ENCODE measurements around the gene EXOC4.

Gene EXOC4

DNA sequence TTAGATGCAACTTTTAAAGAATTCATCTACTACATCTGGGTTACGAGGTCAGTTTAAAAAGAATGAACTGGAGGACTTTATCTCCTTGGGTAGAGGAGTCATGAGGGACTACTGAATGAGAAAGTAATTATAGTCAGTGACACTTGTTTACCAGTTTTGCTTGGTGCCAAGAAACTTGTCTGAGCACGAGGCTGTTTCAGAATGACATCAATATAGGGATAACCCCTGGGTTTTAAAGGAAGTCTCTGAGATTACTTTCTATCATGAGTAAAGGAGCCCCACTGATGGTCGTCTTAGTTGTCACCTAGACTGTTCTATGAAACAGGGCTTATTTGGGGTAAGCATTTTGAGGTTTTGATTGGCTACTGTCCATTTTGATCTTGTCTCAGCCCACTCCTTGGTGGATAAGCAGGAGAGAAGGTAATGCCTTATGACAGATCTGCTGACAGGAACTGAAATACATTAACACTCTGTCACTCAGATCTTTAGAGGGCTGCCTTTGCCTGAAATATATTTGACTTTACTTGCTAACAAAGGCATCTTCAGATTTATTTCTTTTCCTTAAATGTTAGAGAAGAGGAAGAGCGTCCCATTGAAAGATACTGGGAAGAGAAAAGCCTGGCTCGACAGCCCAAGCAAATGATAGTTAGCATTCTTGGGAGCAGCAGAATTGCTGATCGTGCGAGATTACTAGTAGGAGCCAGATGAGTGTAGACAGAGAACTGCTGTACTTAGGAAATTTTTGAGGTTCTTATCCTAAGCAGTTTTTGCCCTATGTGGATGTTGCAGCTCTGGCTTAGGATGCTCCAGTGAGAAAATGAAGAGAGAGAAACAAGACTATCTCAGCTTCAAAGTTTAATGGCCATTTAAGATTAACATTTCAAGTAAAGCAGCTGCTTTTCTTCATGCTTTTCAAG is 575.1 kb downstream of the EXOC4 start:
- CTCF ChIA-PET = no interaction called here
- no peak for DNase-seq (ENCODE audit: low spot score)
- H3K27ac ChIP-seq = no peak overlapping the region
- TF ChIP-seq, protein P1, sequence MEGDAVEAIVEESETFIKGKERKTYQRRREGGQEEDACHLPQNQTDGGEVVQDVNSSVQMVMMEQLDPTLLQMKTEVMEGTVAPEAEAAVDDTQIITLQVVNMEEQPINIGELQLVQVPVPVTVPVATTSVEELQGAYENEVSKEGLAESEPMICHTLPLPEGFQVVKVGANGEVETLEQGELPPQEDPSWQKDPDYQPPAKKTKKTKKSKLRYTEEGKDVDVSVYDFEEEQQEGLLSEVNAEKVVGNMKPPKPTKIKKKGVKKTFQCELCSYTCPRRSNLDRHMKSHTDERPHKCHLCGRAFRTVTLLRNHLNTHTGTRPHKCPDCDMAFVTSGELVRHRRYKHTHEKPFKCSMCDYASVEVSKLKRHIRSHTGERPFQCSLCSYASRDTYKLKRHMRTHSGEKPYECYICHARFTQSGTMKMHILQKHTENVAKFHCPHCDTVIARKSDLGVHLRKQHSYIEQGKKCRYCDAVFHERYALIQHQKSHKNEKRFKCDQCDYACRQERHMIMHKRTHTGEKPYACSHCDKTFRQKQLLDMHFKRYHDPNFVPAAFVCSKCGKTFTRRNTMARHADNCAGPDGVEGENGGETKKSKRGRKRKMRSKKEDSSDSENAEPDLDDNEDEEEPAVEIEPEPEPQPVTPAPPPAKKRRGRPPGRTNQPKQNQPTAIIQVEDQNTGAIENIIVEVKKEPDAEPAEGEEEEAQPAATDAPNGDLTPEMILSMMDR (conservative IDR thresholded peaks at IDR 0.05; ENCODE audit: low read depth) = no peak
- POLR2A ChIA-PET (ENCODE audit: low non-redundant PET) = no interaction called here

DNA sequence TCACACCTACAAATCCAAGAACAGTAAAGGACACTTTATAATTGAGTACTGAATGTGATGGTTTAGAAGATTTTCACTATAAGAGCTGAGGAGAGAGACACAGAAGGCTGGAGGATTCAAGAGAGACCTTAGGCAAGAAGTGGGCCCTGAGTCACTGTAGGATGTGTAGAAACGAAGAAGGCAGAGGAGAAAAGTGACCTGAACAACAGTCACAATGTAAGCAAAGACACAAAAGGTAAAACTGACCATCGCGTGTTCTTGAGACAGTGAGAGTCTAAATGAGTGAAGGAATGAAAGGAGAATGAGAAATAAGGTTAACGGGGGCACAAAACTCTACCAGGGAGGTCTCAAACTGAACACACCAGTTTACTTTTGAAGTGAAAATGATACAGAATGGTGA is 576.0 kb downstream of the EXOC4 start:
- ChIA-PET CTCF (no interaction called here), POLR2A (ENCODE audit: low non-redundant PET) (no interaction called here)
- DNase-seq (ENCODE audit: low spot score) = no peak
- H3K27ac ChIP-seq = no peak overlapping the region
- TF ChIP-seq, protein P1 (conservative IDR thresholded peaks at IDR 0.05; ENCODE audit: low read depth) = no peak

DNA sequence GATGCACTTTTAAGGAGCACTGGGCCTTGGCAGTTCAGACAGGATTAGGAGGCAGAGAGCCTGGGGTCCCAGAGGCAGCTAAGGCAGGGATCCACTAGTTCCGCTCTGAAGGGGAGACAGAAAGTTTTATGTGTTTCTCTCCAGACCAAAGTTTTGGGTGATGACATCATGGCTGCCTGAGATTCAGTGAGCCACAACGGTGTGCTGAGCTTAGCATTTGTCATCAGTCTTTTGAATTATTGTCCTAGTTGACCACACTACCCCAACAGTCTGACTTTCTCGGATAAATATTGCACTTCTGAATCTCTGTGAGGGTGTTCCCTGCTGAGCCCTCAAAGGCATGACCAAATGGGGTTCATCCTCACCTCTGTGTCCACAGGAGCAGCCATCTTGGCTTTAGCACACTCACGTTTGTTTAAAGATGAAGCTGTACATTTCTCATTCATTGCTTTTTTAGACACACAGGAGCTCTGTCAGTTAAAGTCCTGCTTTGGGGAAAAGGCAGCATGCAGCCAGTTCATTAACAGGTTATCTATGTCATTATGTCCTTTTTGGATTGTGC is 576.5 kb downstream of the EXOC4 start:
- POLR2A ChIA-PET (ENCODE audit: low non-redundant PET) = no interaction called here
- no peak overlapping the region for H3K27ac ChIP-seq
- no peak for DNase-seq (ENCODE audit: low spot score)
- CTCF ChIA-PET = no interaction called here
- TF ChIP-seq, protein P1 (conservative IDR thresholded peaks at IDR 0.05; ENCODE audit: low read depth) = no peak

DNA sequence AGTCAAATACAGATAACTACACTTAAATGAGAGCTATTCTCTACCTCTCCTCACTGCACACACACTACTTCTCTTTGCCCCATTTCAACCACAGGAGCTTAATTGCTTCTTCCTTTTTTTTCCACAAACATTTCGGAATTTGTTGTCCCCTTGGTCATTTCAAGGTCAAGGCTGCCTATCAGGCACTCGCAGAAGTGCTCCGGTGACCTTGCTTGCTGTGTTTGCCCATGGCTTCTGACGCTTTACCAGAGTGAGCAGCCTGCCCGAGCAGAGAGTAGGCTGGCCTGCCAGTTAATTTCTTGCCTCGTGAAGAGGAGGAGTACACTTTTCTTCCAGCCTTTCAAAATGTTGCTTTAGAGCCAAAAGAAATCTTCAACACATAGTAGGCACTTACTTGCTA is 577.2 kb downstream of the EXOC4 start:
- ChIA-PET CTCF (no interaction called here), POLR2A (ENCODE audit: low non-redundant PET) (no interaction called here)
- H3K27ac ChIP-seq = no peak overlapping the region
- DNase-seq (ENCODE audit: low spot score) = no peak
- TF ChIP-seq, protein P1 (conservative IDR thresholded peaks at IDR 0.05; ENCODE audit: low read depth) = no peak

DNA sequence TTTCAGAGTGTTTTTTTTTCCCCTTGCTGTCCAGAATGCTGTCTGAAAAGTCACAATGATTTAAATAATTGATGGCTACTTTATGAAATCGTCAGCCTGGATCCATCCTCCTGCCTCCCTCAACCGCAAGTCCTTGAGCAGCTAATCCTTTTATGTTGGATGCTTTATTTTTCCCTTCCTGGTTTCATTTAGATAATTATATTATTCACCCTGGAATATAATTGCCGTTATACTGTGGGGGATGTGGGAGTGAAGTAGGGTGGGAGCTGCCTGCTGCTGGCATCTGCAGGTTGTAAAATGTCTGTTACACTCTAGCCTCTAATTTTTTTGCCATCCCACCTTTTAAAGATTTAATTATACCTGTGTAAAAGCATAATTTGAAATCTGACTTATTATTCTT is 583.8 kb downstream of the EXOC4 start:
- TF ChIP-seq, protein P1 (conservative IDR thresholded peaks at IDR 0.05; ENCODE audit: low read depth) = no peak
- CTCF ChIA-PET = no interaction called here
- no peak overlapping the region for H3K27ac ChIP-seq
- no peak for DNase-seq (ENCODE audit: low spot score)
- POLR2A ChIA-PET (ENCODE audit: low non-redundant PET) = no interaction called here

DNA sequence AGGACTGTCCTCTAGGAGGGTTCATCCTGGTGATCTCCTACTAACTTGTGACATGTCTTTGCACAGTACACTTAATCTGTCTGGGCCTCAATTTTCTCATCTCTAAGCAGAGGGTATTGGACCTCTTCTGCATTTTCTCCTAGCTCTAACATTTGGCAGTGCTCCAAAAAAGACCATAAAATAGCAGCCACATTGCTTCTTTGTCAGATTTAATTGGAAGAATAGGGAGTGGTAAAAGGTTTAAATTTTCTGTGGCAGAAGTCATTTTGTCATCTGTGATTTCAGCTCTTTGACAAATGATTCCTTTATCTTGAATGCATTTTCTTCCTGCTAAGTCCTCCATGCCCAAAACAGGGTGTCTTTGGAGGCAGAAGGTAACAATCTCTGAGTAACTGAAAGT is 584.3 kb downstream of the EXOC4 start:
- CTCF ChIA-PET = no interaction called here
- H3K27ac ChIP-seq = no peak overlapping the region
- TF ChIP-seq, protein P1 (conservative IDR thresholded peaks at IDR 0.05; ENCODE audit: low read depth) = no peak
- DNase-seq (ENCODE audit: low spot score) = no peak
- POLR2A ChIA-PET (ENCODE audit: low non-redundant PET) = no interaction called here

Data from RWPE1 (cell line).